Medulla oblongata (tissue), 1 donor: ENCODE measurements around the gene CREB5.
"Not testable (repeated sequence)": the region's sequence is repeated elsewhere in the genome, so short reads cannot be mapped to it uniquely, and the experiment has no call there.

Experiments used
- DNase-seq: peaks from one replicate; pipeline ENCODE4 v3.0.0-alpha.2; 2015; ENCODE audit errors: extremely low spot score

CREB5 gene

GRCh38 chr7:28776463-28777157, 364.3 kb downstream of the CREB5 start:
- no peak for DNase-seq

DNA sequence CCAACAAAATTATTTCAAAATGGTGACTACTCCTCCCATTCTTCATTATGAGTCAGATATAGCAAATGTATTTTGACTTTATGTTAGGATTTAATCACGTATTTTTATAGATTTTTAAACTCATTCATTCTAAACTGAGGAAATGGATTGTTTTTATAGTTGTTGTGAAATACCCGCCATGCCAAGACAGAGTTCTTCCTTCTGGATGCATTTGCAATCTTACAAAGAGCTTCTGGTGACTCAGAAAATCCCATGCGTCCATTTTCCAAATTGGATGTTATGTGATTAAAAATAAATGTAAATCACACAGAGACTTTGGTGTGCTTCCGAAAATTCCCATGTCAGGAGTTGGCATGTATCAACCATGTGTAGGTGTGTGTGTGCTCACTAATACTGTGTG, 366.5 kb downstream of the CREB5 start:
- no peak for DNase-seq

DNA sequence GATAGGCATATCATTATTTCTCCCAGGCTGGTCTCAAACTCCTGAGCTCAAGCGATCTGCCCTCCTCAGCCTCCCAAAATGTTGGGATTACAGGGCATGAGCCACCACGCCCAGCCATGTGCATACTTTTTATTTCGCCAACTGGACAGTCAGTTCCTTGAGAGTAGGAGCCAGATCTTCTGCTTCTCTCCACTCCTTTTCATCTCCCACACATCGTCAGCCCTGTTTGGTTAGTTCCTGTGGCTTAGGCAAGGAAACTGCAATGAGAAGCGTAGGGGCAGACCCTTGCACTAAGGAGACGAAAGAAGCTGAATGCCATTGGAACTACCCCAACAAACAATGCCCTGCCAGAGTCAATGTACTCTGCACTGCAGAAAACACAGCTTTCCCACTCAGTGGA, 367.6 kb downstream of the CREB5 start:
- DNase-seq = no peak

DNA sequence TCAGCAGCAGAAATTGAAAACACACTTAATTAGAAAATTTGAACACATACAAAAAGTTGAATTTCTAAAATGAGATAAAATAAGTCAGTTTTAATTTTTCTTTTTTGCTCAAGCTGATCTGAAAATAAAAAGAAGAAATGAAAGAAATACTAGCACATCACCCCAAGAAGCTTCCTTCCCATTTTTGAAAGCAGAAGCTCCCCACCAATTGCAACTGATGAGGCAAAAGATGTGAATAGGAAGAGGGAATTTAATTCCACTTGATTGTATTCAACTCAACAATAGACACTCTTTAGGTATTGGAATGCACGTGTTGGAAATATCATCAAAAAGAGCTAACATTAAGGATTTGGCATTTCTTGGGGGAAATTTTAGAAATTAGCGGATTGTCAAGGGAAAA, 370.0 kb downstream of the CREB5 start:
- DNase-seq = peak; percentile 70

- peak; percentile 36 for DNase-seq
Observed at GRCh38 chr7:28784171-28784902, 372.0 kb downstream of the CREB5 start.

DNA sequence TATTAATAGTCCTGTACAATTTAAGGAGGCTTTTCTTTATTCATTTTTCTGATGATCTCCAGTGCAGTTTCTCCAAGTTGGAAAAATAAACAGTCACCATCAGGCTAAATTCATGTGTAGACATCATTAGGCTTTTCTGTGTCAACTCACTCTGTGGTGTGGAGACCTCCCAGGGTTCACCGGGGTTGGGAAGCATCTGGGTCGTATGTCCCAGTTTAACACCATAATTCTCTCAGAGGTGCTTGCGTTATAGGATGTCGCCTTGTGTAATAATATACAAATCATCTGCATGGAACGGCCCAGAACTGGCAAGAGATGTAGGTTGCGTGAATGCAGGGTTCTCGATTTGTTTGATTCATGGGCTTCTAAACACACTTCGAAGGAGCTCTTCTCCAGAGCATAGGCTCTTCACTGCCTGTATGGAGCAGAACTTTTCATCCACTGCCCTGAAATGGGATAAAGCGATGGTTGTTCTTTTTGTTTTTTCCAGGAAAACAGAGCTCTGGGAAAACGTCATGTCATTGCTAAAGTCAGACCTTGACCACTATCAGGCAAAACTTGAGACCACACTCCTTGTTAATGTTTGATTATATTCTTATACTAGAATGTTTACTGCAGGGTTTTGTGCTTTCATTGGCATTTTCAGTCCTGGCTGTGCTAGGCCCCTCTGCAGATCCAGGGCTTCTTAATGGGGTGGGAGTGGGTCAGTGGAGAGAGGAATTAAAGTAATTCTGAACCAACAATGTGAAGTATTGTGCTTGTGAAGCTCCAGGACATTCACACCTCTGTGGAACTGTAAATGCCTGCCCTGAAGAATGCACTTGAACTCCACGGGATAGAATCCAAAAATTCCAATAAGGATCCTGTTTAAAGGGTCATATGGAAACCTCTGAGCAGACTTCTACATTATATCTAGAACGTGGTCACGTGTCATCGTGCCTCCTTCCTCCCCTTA, 373.0 kb downstream of the CREB5 start:
- no peak for DNase-seq

- DNase-seq = not testable (repeated sequence)
Observed at GRCh38 chr7:28786156-28786555, 373.8 kb downstream of the CREB5 start.

DNA sequence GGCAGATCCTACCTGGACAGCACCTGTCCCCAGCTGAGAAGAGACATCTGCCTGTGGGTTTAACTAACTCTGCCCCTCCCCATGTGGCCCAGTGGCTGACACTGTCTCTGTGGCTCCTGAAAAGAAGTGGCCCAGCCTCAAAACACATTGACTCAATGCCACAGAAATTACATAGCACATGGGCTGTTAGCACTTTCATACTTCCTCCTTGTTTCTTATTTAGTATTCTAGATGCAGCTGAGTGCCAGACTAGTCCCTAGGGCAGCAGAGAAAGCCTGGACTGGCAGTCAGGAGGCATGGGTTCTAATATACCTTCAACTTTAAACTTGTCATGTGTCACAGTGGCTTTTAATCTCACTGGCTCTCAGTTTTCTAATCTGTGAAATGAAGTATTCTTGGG, 374.8 kb downstream of the CREB5 start:
- DNase-seq = no peak

GRCh38 chr7:28790467-28790866, 378.1 kb downstream of the CREB5 start:
- no peak for DNase-seq

DNA sequence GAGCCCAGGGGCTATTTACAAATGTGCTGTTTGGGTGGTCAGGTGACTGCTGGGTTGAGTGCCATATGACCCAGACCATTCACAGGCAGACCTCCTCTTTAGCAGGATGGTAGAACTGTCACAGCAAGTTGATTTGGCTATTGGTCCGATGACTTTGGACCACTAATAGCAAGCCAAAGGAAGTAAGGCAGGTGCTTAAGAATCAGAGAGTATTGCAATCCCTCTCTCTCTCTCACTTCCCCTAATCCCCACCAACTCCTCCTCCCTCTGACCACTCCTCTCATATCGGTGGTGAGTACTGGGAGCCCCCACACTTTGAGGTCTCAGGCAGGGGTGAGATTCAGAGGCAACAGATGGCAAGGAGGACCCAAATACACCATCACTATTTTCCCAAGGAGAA, 380.5 kb downstream of the CREB5 start:
- no peak for DNase-seq

DNA sequence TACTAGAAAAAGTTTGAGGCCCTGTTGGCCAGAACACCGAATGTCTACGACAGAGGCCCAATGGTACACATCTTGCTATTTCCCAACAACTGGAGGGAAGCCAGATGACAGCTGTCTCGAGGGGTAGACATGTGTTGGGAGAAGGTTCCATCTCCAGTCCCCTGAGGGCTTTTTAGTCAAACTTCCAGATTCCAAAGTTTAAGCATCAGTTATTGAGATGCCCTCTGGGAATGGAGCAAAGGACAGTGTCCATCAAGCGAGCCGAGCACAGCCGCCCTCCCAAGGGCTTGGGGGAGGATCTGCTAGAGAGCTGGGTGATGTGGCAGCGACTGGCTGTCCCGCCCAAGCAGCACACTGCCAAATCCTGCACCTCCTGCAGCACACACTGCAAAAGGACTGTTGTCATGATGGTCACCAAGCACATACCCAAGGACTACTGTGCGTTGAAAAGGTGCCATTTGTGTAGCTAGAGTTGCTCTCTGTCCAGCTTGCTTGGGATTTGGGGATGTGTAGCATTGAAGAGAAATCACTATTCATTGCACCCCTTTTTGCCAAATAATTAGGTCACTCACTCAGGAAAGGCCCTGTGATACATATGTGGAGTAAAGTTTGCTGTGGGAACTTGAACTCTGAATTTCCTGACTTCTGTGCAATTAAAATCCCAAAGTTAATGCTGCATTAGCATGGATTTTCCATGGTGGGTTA, 381.2 kb downstream of the CREB5 start:
- DNase-seq = no peak

- DNase-seq = no peak
Observed at GRCh38 chr7:28798274-28798673, 386.0 kb downstream of the CREB5 start.

DNA sequence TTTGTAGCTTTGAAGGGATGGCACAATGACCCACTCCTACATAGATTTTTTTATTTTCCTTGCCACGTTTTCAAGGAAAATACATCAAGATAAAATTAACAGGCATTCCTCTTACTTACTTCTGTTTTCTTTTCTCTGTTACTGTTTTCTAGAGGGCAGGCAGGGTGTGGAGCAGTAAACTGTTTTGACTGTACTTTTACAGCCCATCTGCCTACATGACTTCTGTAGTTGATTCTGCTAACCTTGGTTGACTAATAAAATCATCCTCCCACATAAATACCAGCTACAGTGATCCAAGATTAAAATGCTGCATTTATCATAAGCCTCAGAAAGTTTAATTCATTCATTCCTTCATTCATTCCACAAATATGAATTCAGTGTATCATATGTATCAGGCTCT, 387.3 kb downstream of the CREB5 start:
- DNase-seq = no peak

- DNase-seq = peak; percentile 72
Observed at GRCh38 chr7:28800150-28800549, 387.8 kb downstream of the CREB5 start.

GRCh38 chr7:28802450-28802849, 390.1 kb downstream of the CREB5 start:
- no peak for DNase-seq

DNA sequence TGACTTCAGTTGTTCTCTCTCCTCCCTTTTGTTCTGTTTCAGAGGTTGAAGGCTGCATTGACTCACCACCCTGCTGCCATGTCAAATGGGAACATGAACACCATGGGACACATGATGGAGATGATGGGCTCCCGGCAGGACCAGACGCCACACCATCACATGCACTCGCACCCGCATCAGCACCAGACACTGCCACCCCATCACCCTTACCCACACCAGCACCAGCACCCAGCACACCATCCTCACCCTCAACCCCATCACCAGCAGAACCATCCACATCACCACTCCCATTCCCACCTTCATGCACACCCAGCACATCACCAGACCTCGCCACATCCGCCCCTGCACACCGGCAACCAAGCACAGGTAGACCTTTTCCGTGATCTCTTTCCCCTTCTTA, 391.8 kb downstream of the CREB5 start:
- DNase-seq = no peak

- no peak for DNase-seq
Observed at GRCh38 chr7:28804990-28805389, 392.7 kb downstream of the CREB5 start.

DNA sequence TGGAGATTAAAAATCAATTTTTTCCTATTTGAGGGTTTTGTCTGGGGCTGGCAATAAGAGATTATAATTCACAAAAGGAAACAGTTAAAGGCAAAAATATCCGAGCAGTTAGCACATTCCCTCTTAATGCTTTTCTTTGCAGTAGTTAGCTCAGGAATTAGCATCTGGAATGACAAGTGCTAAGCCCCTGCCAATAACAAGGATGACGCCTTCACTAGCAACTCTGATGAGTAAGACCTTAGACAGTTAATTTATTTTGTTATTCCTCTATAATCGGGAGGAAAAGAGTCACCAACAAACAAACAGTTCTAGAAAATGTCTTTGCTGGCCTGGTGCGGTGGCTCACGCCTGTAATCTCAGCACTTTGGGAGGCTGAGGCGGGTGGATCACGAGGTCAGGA, 394.5 kb downstream of the CREB5 start:
- no peak for DNase-seq

DNA sequence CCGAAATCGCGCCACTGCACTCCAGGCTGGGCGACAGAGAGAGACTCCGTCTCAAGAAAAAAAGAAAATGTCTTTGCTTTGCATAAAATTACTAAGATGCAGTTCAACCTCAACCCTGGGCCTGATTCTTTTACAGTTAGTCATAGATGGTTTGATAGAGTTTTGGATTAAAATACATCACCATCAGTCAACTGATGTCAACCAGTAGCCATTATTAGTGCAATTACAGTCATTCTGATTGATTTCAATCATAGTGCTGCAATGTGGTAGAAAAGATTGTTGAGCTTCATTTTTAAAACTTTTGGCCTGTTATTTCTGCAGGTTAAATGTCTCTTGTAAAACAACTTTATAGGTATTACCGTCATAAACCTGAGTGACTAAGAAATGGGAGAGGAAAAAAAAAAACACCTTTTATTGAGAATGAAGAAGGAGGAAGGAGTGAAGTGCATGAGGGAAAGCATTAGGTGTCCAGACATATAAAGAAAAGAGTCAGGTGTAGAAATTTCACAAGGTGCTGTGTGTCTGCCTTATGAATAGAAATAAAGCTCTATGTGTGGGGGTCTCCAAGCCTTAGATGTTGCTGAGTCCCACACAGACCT, 395.2 kb downstream of the CREB5 start:
- no peak for DNase-seq

DNA sequence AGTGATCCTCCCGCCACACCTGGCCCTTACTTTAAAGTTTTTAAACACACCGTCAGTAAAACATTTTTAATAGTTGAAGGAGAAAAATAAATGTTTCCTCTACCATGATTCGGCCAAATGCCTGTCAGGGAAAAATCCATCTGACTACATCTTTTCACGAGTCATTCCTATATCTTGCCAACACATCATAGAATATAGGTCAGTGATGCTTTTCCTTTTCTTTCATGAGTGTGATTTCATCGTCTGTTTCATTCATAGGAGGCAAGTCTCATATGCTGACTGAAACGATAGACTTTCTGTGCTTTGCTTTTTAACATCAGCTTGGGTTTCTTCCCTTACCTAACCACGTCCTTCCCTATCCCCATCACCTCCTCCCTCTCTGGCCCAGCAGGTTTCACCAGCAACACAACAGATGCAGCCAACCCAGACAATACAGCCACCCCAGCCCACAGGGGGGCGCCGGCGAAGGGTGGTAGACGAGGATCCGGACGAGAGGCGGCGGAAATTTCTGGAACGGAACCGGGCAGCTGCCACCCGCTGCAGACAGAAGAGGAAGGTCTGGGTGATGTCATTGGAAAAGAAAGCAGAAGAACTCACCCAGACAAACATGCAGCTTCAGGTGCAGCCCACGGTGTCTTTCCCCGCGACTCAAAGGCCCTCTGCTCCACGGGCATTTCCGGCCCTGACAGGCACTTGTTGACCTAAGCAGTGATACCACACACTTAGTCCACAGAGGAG, 396.6 kb downstream of the CREB5 start:
- DNase-seq = peak; percentile 44

- peak; percentile 41 for DNase-seq
Observed at GRCh38 chr7:28811008-28811407, 398.7 kb downstream of the CREB5 start.
